GM19023 (cell line): Measurements from ENCODE around the gene PRDM15.
"Not testable (repeated sequence)": the region's sequence is repeated elsewhere in the genome, so short reads cannot be mapped to it uniquely, and the experiment has no call there.

Experiments
- ATAC-seq: cut with Tn5 transposase; IDR thresholded peaks from one replicate; pipeline ENCODE4 v1.9.1; 2021; ENCODE audit warnings: mild to moderate bottlenecking, moderate library complexity; ENCODE audit not compliant: unreplicated experiment

The PRDM15 gene

GRCh38 chr21:41810597-41810932 lies 68.6 kb downstream of the PRDM15 start:
- no peak for ATAC-seq

GRCh38 chr21:41809891-41810596 lies 69.1 kb downstream of the PRDM15 start:
- ATAC-seq, result no peak

GRCh38 chr21:41808846-41809245 lies 70.3 kb downstream of the PRDM15 start:
- ATAC-seq, result no peak

- ATAC-seq, result no peak
Measured at GRCh38 chr21:41808094-41808493, 71.0 kb downstream of the PRDM15 start.

DNA sequence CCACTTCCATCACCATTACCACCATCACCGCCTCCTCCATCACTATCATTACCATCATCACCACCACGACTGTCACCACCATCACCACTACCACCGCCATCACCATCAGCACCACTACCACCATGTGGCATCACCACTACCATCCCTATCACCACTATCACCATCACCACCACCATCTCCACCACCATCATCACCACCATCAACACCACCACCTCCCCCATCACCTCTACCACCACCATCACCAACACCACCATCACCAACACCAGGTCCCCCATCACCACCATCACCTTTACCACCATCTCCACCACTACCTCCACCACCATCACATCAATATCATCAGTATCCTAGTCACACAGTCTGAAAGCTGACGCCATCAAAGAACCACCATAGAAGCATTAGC lies 72.4 kb downstream of the PRDM15 start:
- no peak for ATAC-seq

GRCh38 chr21:41805643-41806042 lies 73.5 kb downstream of the PRDM15 start:
- no peak for ATAC-seq

- no peak for ATAC-seq
Measured at GRCh38 chr21:41805038-41805437, 74.1 kb downstream of the PRDM15 start.

DNA sequence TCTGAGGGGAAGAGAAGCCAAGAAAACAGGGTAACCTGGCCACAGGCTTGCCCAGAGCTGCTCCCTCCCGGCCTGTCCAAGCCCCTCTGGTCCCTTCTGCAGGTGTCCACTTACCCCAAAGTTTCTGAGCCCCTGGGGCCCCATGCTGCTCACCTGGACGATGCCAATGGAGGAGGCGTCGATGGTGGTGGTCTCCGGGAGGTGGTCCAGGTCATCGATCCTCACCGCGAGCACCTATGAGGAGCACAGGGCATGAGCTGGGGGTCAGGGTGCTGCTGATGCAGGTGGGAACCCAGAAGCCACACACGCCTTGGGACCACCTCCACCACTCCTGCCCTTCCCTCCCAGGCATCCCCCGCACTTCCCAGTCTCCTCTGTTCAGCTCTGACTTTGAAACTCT lies 74.8 kb downstream of the PRDM15 start:
- no peak for ATAC-seq

- no peak for ATAC-seq
Measured at GRCh38 chr21:41803316-41803715, 75.8 kb downstream of the PRDM15 start.

DNA sequence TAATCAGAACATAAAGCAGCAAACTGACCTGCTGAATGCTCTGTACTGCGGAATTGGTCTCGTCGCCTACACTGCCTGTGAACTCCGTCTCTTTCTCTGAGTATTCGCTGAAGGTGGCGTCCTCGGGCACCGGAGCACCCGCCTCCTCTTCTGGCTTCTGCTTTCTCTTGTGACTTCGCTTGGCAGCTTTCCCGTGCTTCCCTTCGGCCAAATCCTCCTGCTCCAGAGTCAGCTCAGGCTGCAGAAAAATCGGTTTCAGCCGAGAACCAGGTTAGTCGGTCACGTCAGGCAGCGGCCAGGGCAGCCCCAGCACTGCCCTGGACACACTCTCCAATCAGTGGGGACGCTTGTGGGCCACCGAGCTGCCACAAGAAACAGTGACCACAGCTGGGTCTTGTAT lies 76.5 kb downstream of the PRDM15 start:
- no peak for ATAC-seq

DNA sequence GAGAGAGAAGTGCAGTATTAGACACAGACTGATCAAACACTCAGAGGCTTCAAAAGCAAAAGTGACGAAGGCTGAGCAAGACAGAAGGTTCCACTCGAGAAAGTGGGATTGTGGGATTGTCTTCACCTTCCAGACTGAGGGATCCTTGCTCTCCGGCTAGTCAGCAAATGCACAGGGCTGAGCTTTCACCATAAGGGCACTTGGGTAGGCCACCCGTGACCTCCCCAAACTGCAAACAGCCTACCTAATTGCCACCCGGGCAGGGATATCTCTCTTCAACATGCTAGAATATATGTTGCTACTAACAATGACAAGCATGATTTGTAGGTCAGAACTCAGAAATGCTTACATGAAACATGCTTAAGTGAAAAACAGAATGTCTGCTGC lies 77.0 kb downstream of the PRDM15 start:
- no peak for ATAC-seq

- ATAC-seq, result no peak
Measured at GRCh38 chr21:41801321-41802197, 77.6 kb downstream of the PRDM15 start.

GRCh38 chr21:41800425-41801320 lies 78.5 kb downstream of the PRDM15 start:
- ATAC-seq, result no peak

- no peak for ATAC-seq
Measured at GRCh38 chr21:41799763-41800162, 79.4 kb downstream of the PRDM15 start.

DNA sequence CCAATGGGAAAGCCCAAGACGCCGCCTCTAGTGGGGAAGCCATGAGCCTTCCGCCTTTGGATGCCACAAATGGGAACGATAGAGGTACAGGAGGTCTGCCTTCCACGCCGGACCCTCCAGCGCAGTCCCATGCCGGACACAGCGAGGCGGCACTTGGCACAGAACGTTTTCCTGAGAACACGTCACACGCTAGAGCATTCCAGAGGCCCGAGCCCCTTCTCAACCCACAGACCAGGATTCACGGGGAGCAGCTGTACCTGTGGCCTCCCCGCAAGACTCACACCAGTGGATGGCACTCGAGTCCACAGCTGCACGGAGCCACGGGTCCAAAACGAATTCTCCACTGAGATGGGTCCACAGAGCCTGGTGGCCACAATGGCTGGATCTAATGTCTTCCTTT lies 80.8 kb downstream of the PRDM15 start:
- no peak for ATAC-seq

DNA sequence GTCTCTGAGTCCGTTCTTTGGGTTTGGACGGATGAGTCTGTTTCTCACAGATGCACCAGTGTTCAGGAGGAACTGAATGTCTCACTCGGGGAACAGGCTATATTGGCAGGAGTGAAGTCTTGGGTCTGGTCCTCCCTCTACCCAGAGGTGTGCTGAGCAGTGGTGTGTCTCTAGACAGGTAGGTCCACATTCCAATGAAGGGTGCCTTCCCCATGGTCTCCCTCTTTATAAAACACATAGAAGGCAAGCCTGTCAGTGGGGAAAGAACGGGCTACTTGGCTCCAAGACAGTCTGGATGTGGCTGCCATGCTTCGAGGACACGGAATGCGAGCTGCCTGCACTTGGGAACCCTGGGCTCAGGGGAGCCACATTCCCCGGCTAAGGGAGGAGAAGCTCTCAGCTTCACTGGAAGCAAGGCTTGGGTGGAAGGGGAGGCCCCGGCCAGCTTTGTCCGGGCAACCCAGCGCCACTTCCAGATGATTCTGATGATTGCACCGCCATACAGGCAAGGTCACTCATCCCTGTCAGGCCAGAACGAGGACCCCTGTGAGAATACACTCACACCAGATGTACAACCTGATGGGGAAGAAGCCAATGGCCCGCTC lies 82.6 kb downstream of the PRDM15 start:
- no peak for ATAC-seq

DNA sequence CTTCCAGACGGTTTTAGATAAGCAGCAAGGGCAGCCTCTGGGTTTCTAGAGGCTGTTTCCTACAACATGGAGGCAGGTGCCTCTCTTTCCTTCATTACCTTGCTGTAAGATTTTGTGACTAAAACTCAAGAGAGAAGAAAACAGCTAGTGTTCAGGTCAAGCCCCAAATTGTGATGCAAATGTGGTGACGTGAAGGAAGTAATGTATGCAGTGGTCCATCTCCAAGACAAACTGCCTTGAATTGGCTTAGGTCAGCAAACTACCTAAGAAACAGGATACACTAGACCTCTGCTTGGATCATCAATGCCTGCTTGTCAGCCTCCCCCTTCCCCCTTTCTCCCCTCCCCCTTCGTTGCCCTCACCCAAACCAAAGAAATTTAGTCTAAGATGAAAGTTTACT lies 83.4 kb downstream of the PRDM15 start:
- ATAC-seq, result no peak

- no peak for ATAC-seq
Measured at GRCh38 chr21:41794600-41794999, 84.5 kb downstream of the PRDM15 start.

GRCh38 chr21:41792711-41793110 lies 86.4 kb downstream of the PRDM15 start:
- ATAC-seq, result no peak

- ATAC-seq, result no peak
Measured at GRCh38 chr21:41786509-41786987, 92.6 kb downstream of the PRDM15 start.

- not testable (repeated sequence) for ATAC-seq
Measured at GRCh38 chr21:41785262-41785661, 93.9 kb downstream of the PRDM15 start.
